ENCODE data around the gene OSBPL10.
"Not testable (repeated sequence)": the region's sequence is repeated elsewhere in the genome, so short reads cannot be mapped to it uniquely, and the experiment has no call there.

Gene OSBPL10

DNA sequence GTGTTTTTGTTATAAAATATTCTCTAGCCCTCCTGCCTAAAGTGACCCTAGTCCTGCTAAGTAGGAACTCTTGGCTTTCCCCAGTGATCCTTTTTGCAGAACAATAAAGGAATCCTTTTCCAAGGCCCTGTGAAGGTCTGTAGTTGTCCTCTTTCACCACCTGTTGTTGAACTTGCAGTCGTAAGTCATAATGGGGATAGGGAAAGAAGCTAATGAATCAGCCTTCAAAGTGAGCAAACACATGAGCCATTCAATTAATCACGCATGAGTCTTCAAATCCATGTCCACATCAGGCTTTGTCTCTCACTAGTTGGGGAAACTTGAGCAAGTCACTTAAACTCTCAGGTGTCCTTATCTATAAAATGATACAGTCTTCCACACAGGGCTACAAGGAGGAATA lies 28.0 kb upstream of the OSBPL10 start:
- no peaks in the 10 kb centered on the region for H3K27me3 ChIP-seq (ENCODE audit: control insufficient read depth in 1 of 2, insufficient read depth in 2 of 2, low read length in 2 of 2)
- no peak overlapping the region for H3K4me3 ChIP-seq (ENCODE audit: low read length in 2 of 2)
- no peaks in the 10 kb centered on the region for H3K36me3 ChIP-seq (ENCODE audit: control insufficient read depth in 2 of 2, insufficient read depth in 2 of 2, low read length in 2 of 2)
- H3K4me1 ChIP-seq (ENCODE audit: control insufficient read depth, insufficient read depth, low read length), result no peaks in the 10 kb centered on the region
- no peak overlapping the region for H3K9ac ChIP-seq (ENCODE audit: low read length in 2 of 2)
- no peak overlapping the region for H3K27ac ChIP-seq (ENCODE audit: low read length)
- no peaks in the 10 kb centered on the region for H3K9me3 ChIP-seq (ENCODE audit: control insufficient read depth in 2 of 2, low read length in 2 of 2)

GRCh38 chr3:32004113-32004765 lies 23.2 kb upstream of the OSBPL10 start:
- Histone ChIP-seq H3K27ac (ENCODE audit: low read length) (no peak overlapping the region), H3K4me1 (ENCODE audit: control insufficient read depth, insufficient read depth, low read length) (no peaks in the 10 kb centered on the region), H3K4me3 (ENCODE audit: low read length in 2 of 2) (no peak overlapping the region), H3K27me3 (ENCODE audit: control insufficient read depth in 1 of 2, insufficient read depth in 2 of 2, low read length in 2 of 2) (no peaks in the 10 kb centered on the region), H3K9ac (ENCODE audit: low read length in 2 of 2) (no peak overlapping the region), H3K9me3 (ENCODE audit: control insufficient read depth in 2 of 2, low read length in 2 of 2) (no peaks in the 10 kb centered on the region), H3K36me3 (ENCODE audit: control insufficient read depth in 2 of 2, insufficient read depth in 2 of 2, low read length in 2 of 2) (no peaks in the 10 kb centered on the region)

- H3K27ac ChIP-seq (ENCODE audit: low read length), result no peak overlapping the region
- no peaks in the 10 kb centered on the region for H3K4me1 ChIP-seq (ENCODE audit: control insufficient read depth, insufficient read depth, low read length)
- no peaks in the 10 kb centered on the region for H3K9me3 ChIP-seq (ENCODE audit: control insufficient read depth in 2 of 2, low read length in 2 of 2)
- H3K9ac ChIP-seq (ENCODE audit: low read length in 2 of 2), result no peak overlapping the region
- no peaks in the 10 kb centered on the region for H3K36me3 ChIP-seq (ENCODE audit: control insufficient read depth in 2 of 2, insufficient read depth in 2 of 2, low read length in 2 of 2)
- H3K4me3 ChIP-seq (ENCODE audit: low read length in 2 of 2), result no peak overlapping the region
- no peaks in the 10 kb centered on the region for H3K27me3 ChIP-seq (ENCODE audit: control insufficient read depth in 1 of 2, insufficient read depth in 2 of 2, low read length in 2 of 2)
Observed at GRCh38 chr3:32003380-32003779, 22.3 kb upstream of the OSBPL10 start.

GRCh38 chr3:32002561-32003368 lies 21.7 kb upstream of the OSBPL10 start:
- no peaks in the 10 kb centered on the region for H3K4me1 ChIP-seq (ENCODE audit: control insufficient read depth, insufficient read depth, low read length)

GRCh38 chr3:32000877-32001276 lies 19.8 kb upstream of the OSBPL10 start:
- Histone ChIP-seq H3K27ac (ENCODE audit: low read length) (no peak overlapping the region), H3K27me3 (ENCODE audit: control insufficient read depth in 1 of 2, insufficient read depth in 2 of 2, low read length in 2 of 2) (no peaks in the 10 kb centered on the region), H3K9me3 (ENCODE audit: control insufficient read depth in 2 of 2, low read length in 2 of 2) (no peaks in the 10 kb centered on the region), H3K9ac (ENCODE audit: low read length in 2 of 2) (no peak overlapping the region), H3K4me3 (ENCODE audit: low read length in 2 of 2) (no peak overlapping the region), H3K36me3 (ENCODE audit: control insufficient read depth in 2 of 2, insufficient read depth in 2 of 2, low read length in 2 of 2) (no peaks in the 10 kb centered on the region), H3K4me1 (ENCODE audit: control insufficient read depth, insufficient read depth, low read length) (no peaks in the 10 kb centered on the region)

More at GRCh38 chr3:32002561-32003368, 21.7 kb upstream of the OSBPL10 start:
- no peak overlapping the region for H3K27ac ChIP-seq (ENCODE audit: low read length)
- no peak overlapping the region for H3K9ac ChIP-seq (ENCODE audit: low read length in 2 of 2)
- H3K36me3 ChIP-seq (ENCODE audit: control insufficient read depth in 2 of 2, insufficient read depth in 2 of 2, low read length in 2 of 2), result no peaks in the 10 kb centered on the region
- no peaks in the 10 kb centered on the region for H3K27me3 ChIP-seq (ENCODE audit: control insufficient read depth in 1 of 2, insufficient read depth in 2 of 2, low read length in 2 of 2)
- H3K4me3 ChIP-seq (ENCODE audit: low read length in 2 of 2), result no peak overlapping the region
- no peaks in the 10 kb centered on the region for H3K9me3 ChIP-seq (ENCODE audit: control insufficient read depth in 2 of 2, low read length in 2 of 2)

GRCh38 chr3:31999907-32000439 lies 18.9 kb upstream of the OSBPL10 start:
- H3K9me3 ChIP-seq (ENCODE audit: control insufficient read depth in 2 of 2, low read length in 2 of 2), result no peaks in the 10 kb centered on the region
- H3K27ac ChIP-seq (ENCODE audit: low read length), result no peak overlapping the region
- H3K9ac ChIP-seq (ENCODE audit: low read length in 2 of 2), result no peak overlapping the region
- no peaks in the 10 kb centered on the region for H3K27me3 ChIP-seq (ENCODE audit: control insufficient read depth in 1 of 2, insufficient read depth in 2 of 2, low read length in 2 of 2)
- no peak overlapping the region for H3K4me3 ChIP-seq (ENCODE audit: low read length in 2 of 2)
- no peaks in the 10 kb centered on the region for H3K4me1 ChIP-seq (ENCODE audit: control insufficient read depth, insufficient read depth, low read length)
- H3K36me3 ChIP-seq (ENCODE audit: control insufficient read depth in 2 of 2, insufficient read depth in 2 of 2, low read length in 2 of 2), result no peaks in the 10 kb centered on the region

DNA sequence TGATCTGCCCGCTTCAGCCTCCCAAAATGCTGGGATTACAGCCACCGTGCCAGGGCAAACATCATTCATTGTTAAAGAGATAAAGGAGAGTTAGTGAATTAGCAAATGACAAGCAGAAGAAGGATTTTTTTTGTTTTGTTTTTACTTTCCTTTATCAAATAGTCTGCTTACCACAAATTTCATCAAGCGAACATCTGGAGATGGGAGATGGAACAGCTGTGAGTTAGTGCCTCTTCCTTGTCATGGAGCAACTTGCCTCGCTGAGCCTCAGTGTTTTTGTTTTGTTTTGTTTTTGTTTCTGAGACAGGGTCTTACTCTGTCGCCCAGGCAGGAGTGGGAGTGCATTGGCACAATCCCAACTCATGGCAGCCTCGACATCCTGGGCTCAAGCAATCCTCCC lies 16.4 kb upstream of the OSBPL10 start:
- H3K36me3 ChIP-seq (ENCODE audit: control insufficient read depth in 2 of 2, insufficient read depth in 2 of 2, low read length in 2 of 2), result no peaks in the 10 kb centered on the region
- H3K4me3 ChIP-seq (ENCODE audit: low read length in 2 of 2), result no peak overlapping the region
- no peaks in the 10 kb centered on the region for H3K27me3 ChIP-seq (ENCODE audit: control insufficient read depth in 1 of 2, insufficient read depth in 2 of 2, low read length in 2 of 2)
- H3K27ac ChIP-seq (ENCODE audit: low read length), result no peak overlapping the region
- H3K9me3 ChIP-seq (ENCODE audit: control insufficient read depth in 2 of 2, low read length in 2 of 2), result peaks cover 0 to 6% of the 10 kb centered on the region in 2 donors
- H3K4me1 ChIP-seq (ENCODE audit: control insufficient read depth, insufficient read depth, low read length), result no peaks in the 10 kb centered on the region
- H3K9ac ChIP-seq (ENCODE audit: low read length in 2 of 2), result no peak overlapping the region

- Histone ChIP-seq H3K36me3 (ENCODE audit: control insufficient read depth in 2 of 2, insufficient read depth in 2 of 2, low read length in 2 of 2) (no peaks in the 10 kb centered on the region), H3K4me1 (ENCODE audit: control insufficient read depth, insufficient read depth, low read length) (no peaks in the 10 kb centered on the region), H3K27me3 (ENCODE audit: control insufficient read depth in 1 of 2, insufficient read depth in 2 of 2, low read length in 2 of 2) (no peaks in the 10 kb centered on the region), H3K9me3 (ENCODE audit: control insufficient read depth in 2 of 2, low read length in 2 of 2) (peaks cover 0 to 6% of the 10 kb centered on the region in 2 donors), H3K27ac (ENCODE audit: low read length) (no peak overlapping the region), H3K4me3 (ENCODE audit: low read length in 2 of 2) (no peak overlapping the region), H3K9ac (ENCODE audit: low read length in 2 of 2) (no peak overlapping the region)
Observed at GRCh38 chr3:31996195-31996594, 15.1 kb upstream of the OSBPL10 start.

DNA sequence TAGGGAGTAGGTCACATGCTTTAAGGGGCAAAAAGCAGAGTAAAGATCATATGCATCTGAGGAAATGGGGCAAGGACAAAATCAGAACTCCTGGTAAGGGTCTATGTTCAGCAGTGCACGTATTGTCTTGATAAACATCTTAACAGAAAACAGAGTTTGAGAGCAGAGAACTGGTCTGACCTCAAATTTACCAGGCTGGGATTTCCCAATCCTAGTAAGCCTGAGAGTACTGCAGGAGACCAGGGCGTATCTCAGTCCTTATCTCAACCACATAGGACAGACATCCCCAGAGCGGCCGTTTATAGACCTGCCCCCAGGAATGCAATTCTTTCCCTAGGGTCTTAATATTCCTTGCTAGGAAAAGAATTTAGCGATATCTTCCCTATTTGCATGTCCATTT lies 14.0 kb upstream of the OSBPL10 start:
- not testable (repeated sequence) for H3K27me3 ChIP-seq (ENCODE audit: control insufficient read depth in 1 of 2, insufficient read depth in 2 of 2, low read length in 2 of 2); H3K9ac ChIP-seq (ENCODE audit: low read length in 2 of 2); H3K4me1 ChIP-seq (ENCODE audit: control insufficient read depth, insufficient read depth, low read length); H3K27ac ChIP-seq (ENCODE audit: low read length); H3K4me3 ChIP-seq (ENCODE audit: low read length in 2 of 2); H3K36me3 ChIP-seq (ENCODE audit: control insufficient read depth in 2 of 2, insufficient read depth in 2 of 2, low read length in 2 of 2); H3K9me3 ChIP-seq (ENCODE audit: control insufficient read depth in 2 of 2, low read length in 2 of 2)

GRCh38 chr3:31993843-31994242 lies 12.8 kb upstream of the OSBPL10 start:
- Histone ChIP-seq H3K27me3 (ENCODE audit: control insufficient read depth in 1 of 2, insufficient read depth in 2 of 2, low read length in 2 of 2) (no peaks in the 10 kb centered on the region), H3K9ac (ENCODE audit: low read length in 2 of 2) (no peak overlapping the region), H3K36me3 (ENCODE audit: control insufficient read depth in 2 of 2, insufficient read depth in 2 of 2, low read length in 2 of 2) (no peaks in the 10 kb centered on the region), H3K4me3 (ENCODE audit: low read length in 2 of 2) (no peak overlapping the region), H3K9me3 (ENCODE audit: control insufficient read depth in 2 of 2, low read length in 2 of 2) (peaks cover 3 to 9% of the 10 kb centered on the region in 2 donors), H3K4me1 (ENCODE audit: control insufficient read depth, insufficient read depth, low read length) (no peaks in the 10 kb centered on the region), H3K27ac (ENCODE audit: low read length) (no peak overlapping the region)

- H3K27ac ChIP-seq (ENCODE audit: low read length); H3K9ac ChIP-seq (ENCODE audit: low read length in 2 of 2); H3K4me1 ChIP-seq (ENCODE audit: control insufficient read depth, insufficient read depth, low read length); H3K27me3 ChIP-seq (ENCODE audit: control insufficient read depth in 1 of 2, insufficient read depth in 2 of 2, low read length in 2 of 2); H3K36me3 ChIP-seq (ENCODE audit: control insufficient read depth in 2 of 2, insufficient read depth in 2 of 2, low read length in 2 of 2); H3K4me3 ChIP-seq (ENCODE audit: low read length in 2 of 2): not testable (repeated sequence)
- peaks cover 3 to 13% of the 10 kb centered on the region in 2 donors for H3K9me3 ChIP-seq (ENCODE audit: control insufficient read depth in 2 of 2, low read length in 2 of 2)
Observed at GRCh38 chr3:31992995-31993394, 11.9 kb upstream of the OSBPL10 start.
